SK-N-SH treated with all-trans-retinoic acid at 6 μM for 48 hours (cell line): ENCODE results near the gene RNF213.

Experiments used
- ESRRG ChIP-seq: fragments of 250-450 bp; sonication (Bioruptor Pico); IDR thresholded peaks from 2 replicates; pipeline ENCODE4 v1.6.1; 2021; ENCODE audit warnings: mild to moderate bottlenecking
- PPARA ChIP-seq: fragments of 250-450 bp; sonication (Bioruptor Pico); IDR thresholded peaks from 2 replicates; pipeline ENCODE4 v1.5.0; 2020; ENCODE audit warnings: mild to moderate bottlenecking, borderline replicate concordance
- RARB ChIP-seq: fragments of 250-450 bp; sonication (Bioruptor Pico); IDR thresholded peaks from 2 replicates; pipeline ENCODE4 v1.8.0; 2021; ENCODE audit warnings: mild to moderate bottlenecking, moderate library complexity
- ZFP3 ChIP-seq: fragments of 250-450 bp; sonication (Bioruptor Pico); IDR thresholded peaks from 2 replicates; pipeline ENCODE4 v1.5.0; 2020; ENCODE audit warnings: mild to moderate bottlenecking, moderate library complexity
- ZFP30 ChIP-seq: fragments of 450-650 bp; formaldehyde crosslinking; IDR thresholded peaks from 2 replicates; pipeline ENCODE4 v1.5.0; 2022; ENCODE audit warnings: mild to moderate bottlenecking, moderate library complexity
- TF ChIP-seq, protein P1 (sequence below): fragments of 250-450 bp; sonication (Bioruptor Pico); IDR thresholded peaks from 2 replicates; pipeline ENCODE4 v1.8.0; 2020; ENCODE audit warnings: mild to moderate bottlenecking, moderate library complexity, borderline replicate concordance
- TF ChIP-seq, protein P2 (sequence below): fragments of 250-450 bp; sonication (Bioruptor Pico); IDR thresholded peaks from 2 replicates; pipeline ENCODE4 v1.5.0; 2020; ENCODE audit warnings: mild to moderate bottlenecking, moderate library complexity
- TF ChIP-seq, protein P3 (sequence below): fragments of 250-450 bp; sonication (Bioruptor Pico); IDR thresholded peaks from 2 replicates; pipeline ENCODE4 v1.5.1; 2020; ENCODE audit warnings: low read depth, mild to moderate bottlenecking, moderate library complexity

DNA sequence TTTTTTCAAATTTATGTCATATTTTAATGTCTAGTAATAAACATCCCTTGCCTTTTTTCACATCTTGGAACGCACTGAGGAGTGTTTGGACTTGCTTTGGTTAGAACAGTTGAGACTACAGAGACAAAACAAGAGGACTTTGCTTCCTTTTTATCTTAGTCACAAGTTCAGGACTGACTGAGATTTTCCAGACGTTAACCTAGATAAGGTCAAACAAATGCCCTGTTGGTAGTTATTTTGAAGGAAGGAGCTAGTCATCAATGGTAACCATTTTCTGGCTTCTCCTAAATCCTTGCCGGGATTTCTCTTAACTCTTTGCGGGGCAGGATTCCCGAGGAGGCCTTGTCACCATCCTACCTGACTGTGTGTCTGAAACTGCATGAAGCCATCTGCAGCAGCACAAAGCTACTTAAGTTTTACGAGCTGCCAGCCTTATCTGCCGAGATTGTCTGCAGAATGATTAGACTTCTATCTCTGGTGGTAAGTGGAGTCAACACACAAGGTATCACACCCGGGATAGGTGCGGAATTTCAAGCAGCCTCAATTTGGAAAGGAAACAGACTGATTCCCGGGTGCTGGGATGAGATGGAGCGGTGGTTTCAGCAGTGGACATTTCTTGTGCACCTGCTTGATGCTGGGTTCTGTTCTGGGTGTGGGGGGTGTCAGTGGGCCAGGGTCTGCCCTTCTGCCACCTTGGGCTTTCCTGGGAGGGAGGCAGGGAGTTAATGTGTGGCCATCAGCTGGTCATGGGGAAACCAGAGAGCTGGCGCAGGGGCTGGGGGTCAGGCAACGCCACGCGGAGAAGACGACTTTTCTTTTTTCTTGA, 48.3 kb downstream of the RNF213 start:
- TF ChIP-seq, protein P1, sequence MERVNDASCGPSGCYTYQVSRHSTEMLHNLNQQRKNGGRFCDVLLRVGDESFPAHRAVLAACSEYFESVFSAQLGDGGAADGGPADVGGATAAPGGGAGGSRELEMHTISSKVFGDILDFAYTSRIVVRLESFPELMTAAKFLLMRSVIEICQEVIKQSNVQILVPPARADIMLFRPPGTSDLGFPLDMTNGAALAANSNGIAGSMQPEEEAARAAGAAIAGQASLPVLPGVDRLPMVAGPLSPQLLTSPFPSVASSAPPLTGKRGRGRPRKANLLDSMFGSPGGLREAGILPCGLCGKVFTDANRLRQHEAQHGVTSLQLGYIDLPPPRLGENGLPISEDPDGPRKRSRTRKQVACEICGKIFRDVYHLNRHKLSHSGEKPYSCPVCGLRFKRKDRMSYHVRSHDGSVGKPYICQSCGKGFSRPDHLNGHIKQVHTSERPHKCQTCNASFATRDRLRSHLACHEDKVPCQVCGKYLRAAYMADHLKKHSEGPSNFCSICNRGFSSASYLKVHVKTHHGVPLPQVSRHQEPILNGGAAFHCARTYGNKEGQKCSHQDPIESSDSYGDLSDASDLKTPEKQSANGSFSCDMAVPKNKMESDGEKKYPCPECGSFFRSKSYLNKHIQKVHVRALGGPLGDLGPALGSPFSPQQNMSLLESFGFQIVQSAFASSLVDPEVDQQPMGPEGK (CRISPR knock-in tag): no peak
- no peak for TF ChIP-seq ZFP30 (CRISPR knock-in tag)
- TF ChIP-seq, protein P2, sequence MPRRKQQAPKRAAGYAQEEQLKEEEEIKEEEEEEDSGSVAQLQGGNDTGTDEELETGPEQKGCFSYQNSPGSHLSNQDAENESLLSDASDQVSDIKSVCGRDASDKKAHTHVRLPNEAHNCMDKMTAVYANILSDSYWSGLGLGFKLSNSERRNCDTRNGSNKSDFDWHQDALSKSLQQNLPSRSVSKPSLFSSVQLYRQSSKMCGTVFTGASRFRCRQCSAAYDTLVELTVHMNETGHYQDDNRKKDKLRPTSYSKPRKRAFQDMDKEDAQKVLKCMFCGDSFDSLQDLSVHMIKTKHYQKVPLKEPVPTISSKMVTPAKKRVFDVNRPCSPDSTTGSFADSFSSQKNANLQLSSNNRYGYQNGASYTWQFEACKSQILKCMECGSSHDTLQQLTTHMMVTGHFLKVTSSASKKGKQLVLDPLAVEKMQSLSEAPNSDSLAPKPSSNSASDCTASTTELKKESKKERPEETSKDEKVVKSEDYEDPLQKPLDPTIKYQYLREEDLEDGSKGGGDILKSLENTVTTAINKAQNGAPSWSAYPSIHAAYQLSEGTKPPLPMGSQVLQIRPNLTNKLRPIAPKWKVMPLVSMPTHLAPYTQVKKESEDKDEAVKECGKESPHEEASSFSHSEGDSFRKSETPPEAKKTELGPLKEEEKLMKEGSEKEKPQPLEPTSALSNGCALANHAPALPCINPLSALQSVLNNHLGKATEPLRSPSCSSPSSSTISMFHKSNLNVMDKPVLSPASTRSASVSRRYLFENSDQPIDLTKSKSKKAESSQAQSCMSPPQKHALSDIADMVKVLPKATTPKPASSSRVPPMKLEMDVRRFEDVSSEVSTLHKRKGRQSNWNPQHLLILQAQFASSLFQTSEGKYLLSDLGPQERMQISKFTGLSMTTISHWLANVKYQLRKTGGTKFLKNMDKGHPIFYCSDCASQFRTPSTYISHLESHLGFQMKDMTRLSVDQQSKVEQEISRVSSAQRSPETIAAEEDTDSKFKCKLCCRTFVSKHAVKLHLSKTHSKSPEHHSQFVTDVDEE (CRISPR knock-in tag): no peak
- TF ChIP-seq ZFP3 (CRISPR knock-in tag): no peak
- TF ChIP-seq PPARA: no peak
- TF ChIP-seq RARB: no peak
- no peak for TF ChIP-seq ESRRG
- TF ChIP-seq, protein P3, sequence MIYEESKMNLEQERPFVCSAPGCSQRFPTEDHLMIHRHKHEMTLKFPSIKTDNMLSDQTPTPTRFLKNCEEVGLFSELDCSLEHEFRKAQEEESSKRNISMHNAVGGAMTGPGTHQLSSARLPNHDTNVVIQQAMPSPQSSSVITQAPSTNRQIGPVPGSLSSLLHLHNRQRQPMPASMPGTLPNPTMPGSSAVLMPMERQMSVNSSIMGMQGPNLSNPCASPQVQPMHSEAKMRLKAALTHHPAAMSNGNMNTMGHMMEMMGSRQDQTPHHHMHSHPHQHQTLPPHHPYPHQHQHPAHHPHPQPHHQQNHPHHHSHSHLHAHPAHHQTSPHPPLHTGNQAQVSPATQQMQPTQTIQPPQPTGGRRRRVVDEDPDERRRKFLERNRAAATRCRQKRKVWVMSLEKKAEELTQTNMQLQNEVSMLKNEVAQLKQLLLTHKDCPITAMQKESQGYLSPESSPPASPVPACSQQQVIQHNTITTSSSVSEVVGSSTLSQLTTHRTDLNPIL (CRISPR knock-in tag): no peak
